Neuronal stem cell (in vitro differentiated cells): ENCODE data around the gene LRRC51. TPM values are rescaled to one million over a fixed set of nuclear protein-coding genes. Genes with fewer than 3 reads are reported as not detected.
"Not testable (repeated sequence)": the region's sequence is repeated elsewhere in the genome, so short reads cannot be mapped to it uniquely, and the experiment has no call there.

Experiments used
- DNase-seq: peaks from one replicate; pipeline ENCODE4 v3.0.0-alpha.2; 2013; ENCODE audit warnings: low spot score
- H2AFZ ChIP-seq: one replicate; pipeline ENCODE4 v1.6.1; 2013; ENCODE audit warnings: mild to moderate bottlenecking, low read length, inconsistent platforms
- H2AK5ac ChIP-seq: 2 replicates; pipeline ENCODE4 v1.6.1; 2013; ENCODE audit warnings: low read depth, mild to moderate bottlenecking, inconsistent platforms, low read length, moderate library complexity, mixed read lengths
- H2BK120ac ChIP-seq: 2 replicates; pipeline ENCODE4 v1.6.1; 2013; ENCODE audit warnings: low read depth, mild to moderate bottlenecking, inconsistent platforms, low read length, moderate library complexity, mixed read lengths
- H2BK12ac ChIP-seq: one replicate; pipeline ENCODE4 v1.6.1; 2013; ENCODE audit warnings: low read length, inconsistent platforms
- H2BK15ac ChIP-seq: 2 replicates; pipeline ENCODE4 v1.6.1; 2013; ENCODE audit warnings: mild to moderate bottlenecking, low read length, inconsistent platforms, mixed read lengths
- H2BK5ac ChIP-seq: one replicate; pipeline ENCODE4 v1.6.1; 2013; ENCODE audit warnings: inconsistent platforms, mild to moderate bottlenecking, low read length, moderate library complexity
- H3K14ac ChIP-seq: one replicate; pipeline ENCODE4 v1.6.1; 2013; ENCODE audit warnings: low read length, inconsistent platforms
- H3K18ac ChIP-seq: 2 replicates; pipeline ENCODE4 v1.6.1; 2013; ENCODE audit warnings: low read length, inconsistent platforms
- H3K23ac ChIP-seq: 2 replicates; pipeline ENCODE4 v1.6.1; 2013; ENCODE audit warnings: low read depth, mild to moderate bottlenecking, mixed read lengths, low read length, inconsistent platforms; ENCODE audit not compliant: poor library complexity
- H3K27ac ChIP-seq: replicated peaks from 3 replicates; pipeline ENCODE4 v1.5.1; 2013; ENCODE audit warnings: low read length, inconsistent platforms
- H3K27me3 ChIP-seq, 3 experiments: 2 replicates each; pipeline ENCODE4 v1.6.1; 2013; ENCODE audit warnings: low read length in 3 of 3, mild to moderate bottlenecking in 2 of 3, inconsistent platforms in 1 of 3, low read depth in 1 of 3, mixed read lengths in 1 of 3, moderate library complexity in 1 of 3; ENCODE audit not compliant: control insufficient read depth in 3 of 3, insufficient read depth in 3 of 3
- H3K36me3 ChIP-seq, 2 donors: replicated peaks in 1 of 2; 2 replicates each; pipeline ENCODE4 v1.6.1; 2013; ENCODE audit warnings: low read length in 2 of 2; ENCODE audit not compliant: control insufficient read depth in 2 of 2, insufficient read depth in 2 of 2
- H3K4ac ChIP-seq: 2 replicates; pipeline ENCODE4 v1.6.1; 2013; ENCODE audit warnings: inconsistent platforms, mild to moderate bottlenecking, low read length, moderate library complexity
- H3K4me1 ChIP-seq, 2 donors: 1 replicate in 1 of 2; 2 replicates in 1 of 2; pipeline ENCODE4 v1.6.1; 2013; ENCODE audit warnings: low read length in 2 of 2, low read depth in 1 of 2; ENCODE audit not compliant: control insufficient read depth in 2 of 2, insufficient read depth in 1 of 2
- H3K4me2 ChIP-seq: one replicate; pipeline ENCODE4 v1.6.1; 2013; ENCODE audit warnings: mild to moderate bottlenecking, low read length, inconsistent platforms; ENCODE audit not compliant: insufficient read depth, poor library complexity, severe bottlenecking
- H3K4me3 ChIP-seq, 2 donors: 2 replicates each; pipeline ENCODE4 v1.5.1; 2013; ENCODE audit warnings: low read length in 2 of 2, mild to moderate bottlenecking in 2 of 2, inconsistent platforms in 1 of 2, moderate library complexity in 1 of 2
- H3K79me1 ChIP-seq: one replicate; pipeline ENCODE4 v1.6.1; 2013; ENCODE audit warnings: low read depth, mild to moderate bottlenecking, inconsistent platforms, low read length, moderate library complexity
- H3K9ac ChIP-seq: one replicate; pipeline ENCODE4 v1.6.1; 2013; ENCODE audit warnings: mild to moderate bottlenecking, low read depth, low read length, inconsistent platforms; ENCODE audit not compliant: poor library complexity
- H3K9me3 ChIP-seq, 2 donors: replicated peaks in 1 of 2; 2 replicates each; pipeline versions ENCODE3 to v1.6.1; 2013; ENCODE audit warnings: low read length in 2 of 2, mild to moderate bottlenecking in 2 of 2, inconsistent platforms in 1 of 2, low read depth in 1 of 2, mixed read lengths in 1 of 2, moderate library complexity in 1 of 2; ENCODE audit not compliant: control insufficient read depth in 2 of 2, insufficient read depth in 1 of 2
- H4K8ac ChIP-seq: one replicate; pipeline ENCODE4 v1.6.1; 2013; ENCODE audit warnings: low read depth, mild to moderate bottlenecking, inconsistent platforms, low read length, moderate library complexity
- H4K91ac ChIP-seq: one replicate; pipeline ENCODE4 v1.6.1; 2013; ENCODE audit warnings: low read length, low read depth, mild to moderate bottlenecking, inconsistent platforms; ENCODE audit not compliant: poor library complexity
- WGBS, 2 donors: extraction: QIAGEN DNeasy Blood & Tissue Kit; methylation state at CpG; one replicate each; pipeline ENCODE4 v1.1.7; 2013; ENCODE audit warnings: missing lambda C conversion rate in 2 of 2, mixed read lengths in 1 of 2; ENCODE audit not compliant: insufficient read length in 2 of 2, insufficient replicate concordance in 1 of 2; ENCODE audit errors: extremely low coverage in 2 of 2; 5-methylcytosine and 5-hydroxymethylcytosine counted together
- small RNA-seq: library from polyadenylated mRNA; stranded (forward); fragments of <200 nt; extraction: miRNeasy Mini kit (QIAGEN cat#:217004); gene quantifications from one replicate; pipeline ENCODE3, GENCODE V24; 2013; ENCODE audit not compliant: insufficient read depth

The LRRC51 gene

GRCh38 chr11:72142543-72142942, 61.9 kb downstream of the LRRC51 start:
- H3K23ac ChIP-seq, H3K4me3 ChIP-seq, H3K27ac ChIP-seq, H2AFZ ChIP-seq, H3K14ac ChIP-seq, H2AK5ac ChIP-seq, H3K27me3 ChIP-seq, H3K4ac ChIP-seq, H2BK15ac ChIP-seq, H3K36me3 ChIP-seq, DNase-seq, H4K91ac ChIP-seq, H3K79me1 ChIP-seq, H3K9ac ChIP-seq, H2BK12ac ChIP-seq, H2BK5ac ChIP-seq, H3K9me3 ChIP-seq, H3K4me2 ChIP-seq, H4K8ac ChIP-seq, H3K4me1 ChIP-seq, H2BK120ac ChIP-seq, H3K18ac ChIP-seq: not testable (repeated sequence)
- WGBS, 2 donors = no CpG with 5 or more reads among the region's 1 CpG

GRCh38 chr11:72144807-72145565, 64.3 kb downstream of the LRRC51 start:
- H3K27ac ChIP-seq = no peak overlapping the region
- no peak overlapping the region for H2BK120ac ChIP-seq
- no peak overlapping the region for H3K4me3 ChIP-seq
- no peaks in the 10 kb centered on the region for H3K4me1 ChIP-seq
- no peak overlapping the region for H3K4me2 ChIP-seq
- H4K91ac ChIP-seq = no peak overlapping the region
- H3K4ac ChIP-seq = no peak overlapping the region
- H4K8ac ChIP-seq = peak overlapping the region; percentile 3
- H3K27me3 ChIP-seq = peaks cover 0 to 7% (median 0%) of the 10 kb centered on the region in 3 experiments
- no CpG with 5 or more reads among the region's 4 CpGs for WGBS, 2 donors
- no peak for DNase-seq
- H3K9me3 ChIP-seq = no peaks in the 10 kb centered on the region
- no peak overlapping the region for H2AFZ ChIP-seq
- no peaks in the 10 kb centered on the region for H3K79me1 ChIP-seq
- H3K23ac ChIP-seq = no peak overlapping the region
- no peak overlapping the region for H2BK5ac ChIP-seq
- no peak overlapping the region for H3K18ac ChIP-seq
- no peak overlapping the region for H3K14ac ChIP-seq
- no peak overlapping the region for H2BK12ac ChIP-seq
- H3K36me3 ChIP-seq = no peaks in the 10 kb centered on the region
- H2BK15ac ChIP-seq = no peak overlapping the region
- no peak overlapping the region for H3K9ac ChIP-seq
- H2AK5ac ChIP-seq = no peak overlapping the region

Small RNA genes within 50 kb of the gene (small RNA-seq; reads per million reads assigned to genes)
- gene MIR3165 (not detected), gene RNU6-72P (not detected)
